NCI-H2171 (cell line): ENCODE measurements around the gene YOD1.

Source experiments
- DNase-seq: peaks from one replicate; lab custom pipeline; 2025; lab: John Stamatoyannopoulos, UW

Gene YOD1

GRCh38 chr1:207072233-207072632, 21.2 kb upstream of the YOD1 start:
- no peak for DNase-seq

- DNase-seq: no peak
These were observed 20.4 kb upstream of the YOD1 start for GRCh38 chr1:207071426-207071825.

- no peak for DNase-seq
These were observed 19.8 kb upstream of the YOD1 start for GRCh38 chr1:207070811-207071210.

- no peak for DNase-seq
These were observed 19.0 kb upstream of the YOD1 start for GRCh38 chr1:207069858-207070506.

GRCh38 chr1:207069061-207069460, 18.1 kb upstream of the YOD1 start:
- DNase-seq: no peak

- no peak for DNase-seq
These were observed 16.7 kb upstream of the YOD1 start for GRCh38 chr1:207067665-207068064.

GRCh38 chr1:207067185-207067584, 16.2 kb upstream of the YOD1 start:
- no peak for DNase-seq

GRCh38 chr1:207064561-207064960, 13.6 kb upstream of the YOD1 start:
- no peak for DNase-seq

GRCh38 chr1:207063014-207063413, 12.0 kb upstream of the YOD1 start:
- DNase-seq: no peak

- no peak for DNase-seq
These were observed 11.1 kb upstream of the YOD1 start for GRCh38 chr1:207062058-207062457.

- DNase-seq: no peak
These were observed 9.6 kb upstream of the YOD1 start for GRCh38 chr1:207060596-207060995.

GRCh38 chr1:207059881-207060280, 8.9 kb upstream of the YOD1 start:
- no peak for DNase-seq

GRCh38 chr1:207058878-207059867, 8.2 kb upstream of the YOD1 start:
- DNase-seq: peak; percentile 63

- no peak for DNase-seq
These were observed 7.2 kb upstream of the YOD1 start for GRCh38 chr1:207058252-207058651.

- no peak for DNase-seq
These were observed 5.7 kb upstream of the YOD1 start for GRCh38 chr1:207056673-207057072.

- no peak for DNase-seq
These were observed 4.5 kb upstream of the YOD1 start for GRCh38 chr1:207055386-207056001.

- no peak for DNase-seq
These were observed 3.5 kb upstream of the YOD1 start for GRCh38 chr1:207054491-207054890.

GRCh38 chr1:207052911-207053769, 2.1 kb upstream of the YOD1 start, which contains the start of gene PFKFB2:
PFKFB2 (plus strand) TSS chr1:207053275; CDS start chr1:207054718, 1,443 bp downstream.
- DNase-seq: peak; percentile 99

- DNase-seq: peak; percentile 91
These were observed 373 bp downstream of the YOD1 start for GRCh38 chr1:207050480-207051190.

GRCh38 chr1:207049974-207050391, 1.0 kb downstream of the YOD1 start:
- DNase-seq: peak; percentile 27

- no peak for DNase-seq
These were observed 1.5 kb downstream of the YOD1 start for GRCh38 chr1:207049514-207049913.
